ENCODE data around the gene ARL2BP. TPM values are rescaled to one million over a fixed set of nuclear protein-coding genes. Genes with fewer than 3 reads are reported as not detected.

The ARL2BP gene
- total and polyA plus RNA-seq, 9 of the 15 experiments (the other 6 are each of a cell fraction or from before 2014, with no cell fraction given): 16.7 to 41.8 (median 27.2) TPM

DNA sequence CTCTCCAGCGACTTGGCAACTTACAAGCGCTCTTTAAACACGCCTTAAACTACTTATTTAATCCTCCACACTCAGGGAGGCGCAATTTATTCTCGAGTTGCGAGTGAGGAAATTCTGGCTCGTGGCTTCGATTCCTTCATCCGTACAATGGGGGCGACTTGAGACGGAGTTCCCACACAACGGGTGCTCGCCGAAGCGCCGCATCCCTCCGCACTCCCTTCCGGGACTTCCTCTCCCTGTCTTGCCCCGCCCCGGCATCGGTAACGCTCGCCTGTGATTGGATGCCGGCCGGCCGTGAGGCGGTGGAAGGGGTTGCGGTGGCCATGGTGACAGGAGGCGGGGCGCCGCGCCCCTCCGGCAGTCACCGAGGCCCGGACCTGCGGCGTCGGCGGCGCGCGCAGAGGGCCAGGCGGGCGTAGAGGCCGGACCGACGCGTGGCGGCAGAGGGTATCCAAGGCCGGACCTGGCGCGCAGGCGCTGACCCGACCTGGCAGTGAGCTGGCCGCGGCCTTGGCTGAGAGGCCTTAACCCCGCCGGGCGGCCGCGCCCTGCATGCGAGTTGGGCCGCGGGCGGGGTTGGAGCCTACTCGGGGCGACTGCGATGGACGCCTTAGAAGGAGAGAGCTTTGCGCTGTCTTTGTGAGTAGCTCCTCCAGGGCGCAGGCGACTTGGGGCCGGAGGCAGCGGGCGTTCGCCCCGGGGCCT lies at the start of gene ARL2BP (continued):
- TF ChIP-seq, protein P1, sequence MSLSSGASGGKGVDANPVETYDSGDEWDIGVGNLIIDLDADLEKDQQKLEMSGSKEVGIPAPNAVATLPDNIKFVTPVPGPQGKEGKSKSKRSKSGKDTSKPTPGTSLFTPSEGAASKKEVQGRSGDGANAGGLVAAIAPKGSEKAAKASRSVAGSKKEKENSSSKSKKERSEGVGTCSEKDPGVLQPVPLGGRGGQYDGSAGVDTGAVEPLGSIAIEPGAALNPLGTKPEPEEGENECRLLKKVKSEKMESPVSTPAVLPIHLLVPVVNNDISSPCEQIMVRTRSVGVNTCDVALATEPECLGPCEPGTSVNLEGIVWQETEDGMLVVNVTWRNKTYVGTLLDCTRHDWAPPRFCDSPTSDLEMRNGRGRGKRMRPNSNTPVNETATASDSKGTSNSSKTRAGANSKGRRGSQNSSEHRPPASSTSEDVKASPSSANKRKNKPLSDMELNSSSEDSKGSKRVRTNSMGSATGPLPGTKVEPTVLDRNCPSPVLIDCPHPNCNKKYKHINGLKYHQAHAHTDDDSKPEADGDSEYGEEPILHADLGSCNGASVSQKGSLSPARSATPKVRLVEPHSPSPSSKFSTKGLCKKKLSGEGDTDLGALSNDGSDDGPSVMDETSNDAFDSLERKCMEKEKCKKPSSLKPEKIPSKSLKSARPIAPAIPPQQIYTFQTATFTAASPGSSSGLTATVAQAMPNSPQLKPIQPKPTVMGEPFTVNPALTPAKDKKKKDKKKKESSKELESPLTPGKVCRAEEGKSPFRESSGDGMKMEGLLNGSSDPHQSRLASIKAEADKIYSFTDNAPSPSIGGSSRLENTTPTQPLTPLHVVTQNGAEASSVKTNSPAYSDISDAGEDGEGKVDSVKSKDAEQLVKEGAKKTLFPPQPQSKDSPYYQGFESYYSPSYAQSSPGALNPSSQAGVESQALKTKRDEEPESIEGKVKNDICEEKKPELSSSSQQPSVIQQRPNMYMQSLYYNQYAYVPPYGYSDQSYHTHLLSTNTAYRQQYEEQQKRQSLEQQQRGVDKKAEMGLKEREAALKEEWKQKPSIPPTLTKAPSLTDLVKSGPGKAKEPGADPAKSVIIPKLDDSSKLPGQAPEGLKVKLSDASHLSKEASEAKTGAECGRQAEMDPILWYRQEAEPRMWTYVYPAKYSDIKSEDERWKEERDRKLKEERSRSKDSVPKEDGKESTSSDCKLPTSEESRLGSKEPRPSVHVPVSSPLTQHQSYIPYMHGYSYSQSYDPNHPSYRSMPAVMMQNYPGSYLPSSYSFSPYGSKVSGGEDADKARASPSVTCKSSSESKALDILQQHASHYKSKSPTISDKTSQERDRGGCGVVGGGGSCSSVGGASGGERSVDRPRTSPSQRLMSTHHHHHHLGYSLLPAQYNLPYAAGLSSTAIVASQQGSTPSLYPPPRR (CRISPR knock-in tag; IDR thresholded peaks at IDR 0.05; ENCODE audit: borderline replicate concordance): no peak
- TF ChIP-seq, protein P2, sequence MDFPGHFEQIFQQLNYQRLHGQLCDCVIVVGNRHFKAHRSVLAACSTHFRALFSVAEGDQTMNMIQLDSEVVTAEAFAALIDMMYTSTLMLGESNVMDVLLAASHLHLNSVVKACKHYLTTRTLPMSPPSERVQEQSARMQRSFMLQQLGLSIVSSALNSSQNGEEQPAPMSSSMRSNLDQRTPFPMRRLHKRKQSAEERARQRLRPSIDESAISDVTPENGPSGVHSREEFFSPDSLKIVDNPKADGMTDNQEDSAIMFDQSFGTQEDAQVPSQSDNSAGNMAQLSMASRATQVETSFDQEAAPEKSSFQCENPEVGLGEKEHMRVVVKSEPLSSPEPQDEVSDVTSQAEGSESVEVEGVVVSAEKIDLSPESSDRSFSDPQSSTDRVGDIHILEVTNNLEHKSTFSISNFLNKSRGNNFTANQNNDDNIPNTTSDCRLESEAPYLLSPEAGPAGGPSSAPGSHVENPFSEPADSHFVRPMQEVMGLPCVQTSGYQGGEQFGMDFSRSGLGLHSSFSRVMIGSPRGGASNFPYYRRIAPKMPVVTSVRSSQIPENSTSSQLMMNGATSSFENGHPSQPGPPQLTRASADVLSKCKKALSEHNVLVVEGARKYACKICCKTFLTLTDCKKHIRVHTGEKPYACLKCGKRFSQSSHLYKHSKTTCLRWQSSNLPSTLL (IDR thresholded peaks at IDR 0.05): no peak
- TF ChIP-seq MECOM (CRISPR knock-in tag; IDR thresholded peaks at IDR 0.05) (no peak), STAT5B (CRISPR knock-in tag; IDR thresholded peaks at IDR 0.05) (no peak), NR4A1 (CRISPR knock-in tag; IDR thresholded peaks at IDR 0.05) (no peak), NR4A1 (tag; IDR thresholded peaks at IDR 0.05) (peak; percentile 49; the same call in 1 of the 2 replicates), RAD21 (CRISPR knock-in tag; conservative IDR thresholded peaks at IDR 0.05 in 1 of 2, IDR thresholded peaks at IDR 0.05 in 1 of 2) (peak; percentile 51 to 64), ZNF766 (CRISPR knock-in tag; conservative IDR thresholded peaks at IDR 0.05) (no peak), HSF4 (CRISPR knock-in tag; IDR thresholded peaks at IDR 0.05; ENCODE audit: borderline replicate concordance) (no peak)
- TF ChIP-seq, protein P3, sequence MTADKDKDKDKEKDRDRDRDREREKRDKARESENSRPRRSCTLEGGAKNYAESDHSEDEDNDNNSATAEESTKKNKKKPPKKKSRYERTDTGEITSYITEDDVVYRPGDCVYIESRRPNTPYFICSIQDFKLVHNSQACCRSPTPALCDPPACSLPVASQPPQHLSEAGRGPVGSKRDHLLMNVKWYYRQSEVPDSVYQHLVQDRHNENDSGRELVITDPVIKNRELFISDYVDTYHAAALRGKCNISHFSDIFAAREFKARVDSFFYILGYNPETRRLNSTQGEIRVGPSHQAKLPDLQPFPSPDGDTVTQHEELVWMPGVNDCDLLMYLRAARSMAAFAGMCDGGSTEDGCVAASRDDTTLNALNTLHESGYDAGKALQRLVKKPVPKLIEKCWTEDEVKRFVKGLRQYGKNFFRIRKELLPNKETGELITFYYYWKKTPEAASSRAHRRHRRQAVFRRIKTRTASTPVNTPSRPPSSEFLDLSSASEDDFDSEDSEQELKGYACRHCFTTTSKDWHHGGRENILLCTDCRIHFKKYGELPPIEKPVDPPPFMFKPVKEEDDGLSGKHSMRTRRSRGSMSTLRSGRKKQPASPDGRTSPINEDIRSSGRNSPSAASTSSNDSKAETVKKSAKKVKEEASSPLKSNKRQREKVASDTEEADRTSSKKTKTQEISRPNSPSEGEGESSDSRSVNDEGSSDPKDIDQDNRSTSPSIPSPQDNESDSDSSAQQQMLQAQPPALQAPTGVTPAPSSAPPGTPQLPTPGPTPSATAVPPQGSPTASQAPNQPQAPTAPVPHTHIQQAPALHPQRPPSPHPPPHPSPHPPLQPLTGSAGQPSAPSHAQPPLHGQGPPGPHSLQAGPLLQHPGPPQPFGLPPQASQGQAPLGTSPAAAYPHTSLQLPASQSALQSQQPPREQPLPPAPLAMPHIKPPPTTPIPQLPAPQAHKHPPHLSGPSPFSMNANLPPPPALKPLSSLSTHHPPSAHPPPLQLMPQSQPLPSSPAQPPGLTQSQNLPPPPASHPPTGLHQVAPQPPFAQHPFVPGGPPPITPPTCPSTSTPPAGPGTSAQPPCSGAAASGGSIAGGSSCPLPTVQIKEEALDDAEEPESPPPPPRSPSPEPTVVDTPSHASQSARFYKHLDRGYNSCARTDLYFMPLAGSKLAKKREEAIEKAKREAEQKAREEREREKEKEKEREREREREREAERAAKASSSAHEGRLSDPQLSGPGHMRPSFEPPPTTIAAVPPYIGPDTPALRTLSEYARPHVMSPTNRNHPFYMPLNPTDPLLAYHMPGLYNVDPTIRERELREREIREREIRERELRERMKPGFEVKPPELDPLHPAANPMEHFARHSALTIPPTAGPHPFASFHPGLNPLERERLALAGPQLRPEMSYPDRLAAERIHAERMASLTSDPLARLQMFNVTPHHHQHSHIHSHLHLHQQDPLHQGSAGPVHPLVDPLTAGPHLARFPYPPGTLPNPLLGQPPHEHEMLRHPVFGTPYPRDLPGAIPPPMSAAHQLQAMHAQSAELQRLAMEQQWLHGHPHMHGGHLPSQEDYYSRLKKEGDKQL (CRISPR knock-in tag; IDR thresholded peaks at IDR 0.05; ENCODE audit: borderline replicate concordance): no peak
- TF ChIP-seq, protein P4, sequence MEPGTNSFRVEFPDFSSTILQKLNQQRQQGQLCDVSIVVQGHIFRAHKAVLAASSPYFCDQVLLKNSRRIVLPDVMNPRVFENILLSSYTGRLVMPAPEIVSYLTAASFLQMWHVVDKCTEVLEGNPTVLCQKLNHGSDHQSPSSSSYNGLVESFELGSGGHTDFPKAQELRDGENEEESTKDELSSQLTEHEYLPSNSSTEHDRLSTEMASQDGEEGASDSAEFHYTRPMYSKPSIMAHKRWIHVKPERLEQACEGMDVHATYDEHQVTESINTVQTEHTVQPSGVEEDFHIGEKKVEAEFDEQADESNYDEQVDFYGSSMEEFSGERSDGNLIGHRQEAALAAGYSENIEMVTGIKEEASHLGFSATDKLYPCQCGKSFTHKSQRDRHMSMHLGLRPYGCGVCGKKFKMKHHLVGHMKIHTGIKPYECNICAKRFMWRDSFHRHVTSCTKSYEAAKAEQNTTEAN (CRISPR knock-in tag; IDR thresholded peaks at IDR 0.05): no peak

All from K562 (cell line).